HG03039 (cell line): Measurements from ENCODE around the gene SYT6.
A peak's percentile ranks its signal among the peaks of the same experiment; 100 is the strongest.

Experiments used
- ATAC-seq: cut with Tn5 transposase; IDR thresholded peaks from one replicate; pipeline ENCODE4 v1.9.1; 2021; ENCODE audit warnings: mild to moderate bottlenecking, moderate library complexity; ENCODE audit not compliant: unreplicated experiment

The SYT6 gene

GRCh38 chr1:114122941-114123618, 30.6 kb downstream of the SYT6 start:
- ATAC-seq = no peak

- no peak for ATAC-seq
These were observed 35.2 kb downstream of the SYT6 start for GRCh38 chr1:114118351-114118990.

- ATAC-seq = no peak
These were observed 36.0 kb downstream of the SYT6 start for GRCh38 chr1:114117654-114118053.

GRCh38 chr1:114116086-114116485, 37.6 kb downstream of the SYT6 start:
- ATAC-seq = no peak

GRCh38 chr1:114114185-114115094, 39.2 kb downstream of the SYT6 start:
- ATAC-seq = no peak

GRCh38 chr1:114113411-114114184, 40.1 kb downstream of the SYT6 start:
- no peak for ATAC-seq

GRCh38 chr1:114112775-114113174, 40.9 kb downstream of the SYT6 start:
- no peak for ATAC-seq

GRCh38 chr1:114111731-114112641, 41.7 kb downstream of the SYT6 start:
- ATAC-seq = no peak

GRCh38 chr1:114109981-114110380, 43.7 kb downstream of the SYT6 start:
- ATAC-seq = no peak

GRCh38 chr1:114108751-114109255, 44.9 kb downstream of the SYT6 start:
- peak; percentile 66 for ATAC-seq

- ATAC-seq = no peak
These were observed 45.9 kb downstream of the SYT6 start for GRCh38 chr1:114107474-114108435.

- no peak for ATAC-seq
These were observed 48.2 kb downstream of the SYT6 start for GRCh38 chr1:114105421-114105979.

- ATAC-seq = no peak
These were observed 48.7 kb downstream of the SYT6 start for GRCh38 chr1:114104949-114105348.

GRCh38 chr1:114103992-114104391, 49.7 kb downstream of the SYT6 start:
- no peak for ATAC-seq

GRCh38 chr1:114102136-114102535, 51.5 kb downstream of the SYT6 start:
- ATAC-seq = no peak

GRCh38 chr1:114100148-114100547, 53.5 kb downstream of the SYT6 start:
- no peak for ATAC-seq

GRCh38 chr1:114099268-114099667, 54.4 kb downstream of the SYT6 start:
- no peak for ATAC-seq

- no peak for ATAC-seq
These were observed 56.6 kb downstream of the SYT6 start for GRCh38 chr1:114097109-114097508.
